Prostate gland (tissue), 2 donors: Measurements from ENCODE around the gene BBS9. TPM values are rescaled to one million over a fixed set of nuclear protein-coding genes. Genes with fewer than 3 reads are reported as not detected.

Experiments
- DNase-seq: peaks from one replicate; pipeline ENCODE4 v3.0.0-alpha.2; 2019; ENCODE audit warnings: low spot score
- H3K27ac ChIP-seq, 2 donors: fragments of 200-600 bp; sonication (generic); 2 replicates each; pipeline ENCODE4 v1.5.1; 2017 to 2019
- H3K27me3 ChIP-seq: fragments of 200-600 bp; sonication (generic); replicated peaks from 2 replicates; pipeline ENCODE4 v1.5.1; 2019; ENCODE audit not compliant: insufficient read depth
- H3K36me3 ChIP-seq, 2 donors: fragments of 200-600 bp; sonication (generic); 1 replicate in 1 of 2; 2 replicates in 1 of 2; pipeline versions ENCODE4 v1.5.1 to v1.8.1; 2017 to 2019
- H3K4me1 ChIP-seq: fragments of 200-600 bp; sonication (generic); replicated peaks from 2 replicates; pipeline ENCODE4 v1.5.1; 2019
- H3K4me3 ChIP-seq, 2 donors: fragments of 200-600 bp; sonication (generic); 2 replicates each; pipeline ENCODE4 v1.5.1; 2017 to 2019
- H3K9me3 ChIP-seq: fragments of 200-600 bp; sonication (generic); 2 replicates; pipeline ENCODE4 v1.5.1; 2017
- POLR2A ChIP-seq: fragments of 450-650 bp; IDR thresholded peaks from one replicate; pipeline ENCODE4 v1.6.1; 2016; ENCODE audit warnings: antibody characterized with exemption, mild to moderate bottlenecking
- POLR2AphosphoS5 ChIP-seq: sonication (generic); formaldehyde crosslinking; IDR thresholded peaks from one replicate; pipeline ENCODE4 v1.6.1; 2017; ENCODE audit warnings: antibody characterized with exemption
- WGBS: methylation state at CpG from one replicate; pipeline ENCODE4 v1.1.5; 2018; 5-methylcytosine and 5-hydroxymethylcytosine counted together
- intact Hi-C: fragments of 100-400 bp; cut with DNase I; formaldehyde crosslinking; loops from one replicate; pipeline ENCODE4 v1.14.2; 2022
- total RNA-seq, 2 donors: library from RNA; depleted of rRNA; stranded (reverse); fragments of >200 nt; gene quantifications; one replicate each; pipeline ENCODE4 v1.1.0, GENCODE V29; 2016
- TF ChIP-seq, protein P1 (sequence below), 4 experiments: fragments of 200-600 bp in 2 of 4; fragments of 450-650 bp in 2 of 4; sonication (generic) in 2 of 4; IDR thresholded peaks; 1 replicate in 3 of 4; 2 replicates in 1 of 4; pipeline ENCODE4 v1.5.1; 2016 to 2019; ENCODE audit warnings: antibody characterized with exemption in 4 of 4, mild to moderate bottlenecking in 2 of 4, moderate library complexity in 2 of 4

Gene BBS9
- total RNA-seq, 2 donors from 2014 or later = 19.6 to 36.8 TPM

DNA sequence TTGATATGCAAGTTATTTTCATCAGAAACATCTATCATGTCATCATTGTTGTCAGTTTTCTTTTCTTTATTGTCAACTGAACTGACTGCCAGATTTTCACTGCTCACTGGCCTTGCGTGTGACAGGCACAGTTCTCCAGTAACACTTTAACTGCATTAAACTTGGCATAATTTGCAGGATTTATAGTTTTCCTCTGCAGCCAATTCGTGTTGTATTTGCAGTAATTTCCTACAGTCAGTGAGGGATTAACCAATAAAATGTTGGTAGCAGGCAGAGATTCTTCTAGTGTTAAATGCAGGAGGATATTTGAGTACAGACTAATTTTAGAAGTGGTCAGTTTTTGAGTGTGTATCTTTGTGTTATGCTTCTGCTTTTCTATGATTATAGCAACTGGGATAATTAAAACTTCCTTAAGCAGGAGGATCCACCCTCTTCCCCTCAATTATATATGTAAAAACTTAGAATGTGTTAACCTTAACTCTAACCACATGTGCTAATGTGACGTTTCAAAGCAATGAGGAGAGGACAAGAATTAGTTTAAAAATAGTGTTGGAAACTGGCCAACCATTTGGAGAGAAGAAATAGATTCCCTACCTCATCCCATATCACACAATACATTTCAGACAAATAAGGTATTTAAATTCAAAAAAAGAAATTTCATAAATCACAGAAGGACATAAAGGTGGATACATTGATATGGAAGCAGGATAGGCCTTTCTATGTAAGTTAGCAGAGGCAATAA lies 410.5 kb downstream of the BBS9 start:
- H3K27me3 ChIP-seq = no peaks in the 10 kb centered on the region
- TF ChIP-seq POLR2A (no peak), POLR2AphosphoS5 (no peak)
- TF ChIP-seq, protein P1, sequence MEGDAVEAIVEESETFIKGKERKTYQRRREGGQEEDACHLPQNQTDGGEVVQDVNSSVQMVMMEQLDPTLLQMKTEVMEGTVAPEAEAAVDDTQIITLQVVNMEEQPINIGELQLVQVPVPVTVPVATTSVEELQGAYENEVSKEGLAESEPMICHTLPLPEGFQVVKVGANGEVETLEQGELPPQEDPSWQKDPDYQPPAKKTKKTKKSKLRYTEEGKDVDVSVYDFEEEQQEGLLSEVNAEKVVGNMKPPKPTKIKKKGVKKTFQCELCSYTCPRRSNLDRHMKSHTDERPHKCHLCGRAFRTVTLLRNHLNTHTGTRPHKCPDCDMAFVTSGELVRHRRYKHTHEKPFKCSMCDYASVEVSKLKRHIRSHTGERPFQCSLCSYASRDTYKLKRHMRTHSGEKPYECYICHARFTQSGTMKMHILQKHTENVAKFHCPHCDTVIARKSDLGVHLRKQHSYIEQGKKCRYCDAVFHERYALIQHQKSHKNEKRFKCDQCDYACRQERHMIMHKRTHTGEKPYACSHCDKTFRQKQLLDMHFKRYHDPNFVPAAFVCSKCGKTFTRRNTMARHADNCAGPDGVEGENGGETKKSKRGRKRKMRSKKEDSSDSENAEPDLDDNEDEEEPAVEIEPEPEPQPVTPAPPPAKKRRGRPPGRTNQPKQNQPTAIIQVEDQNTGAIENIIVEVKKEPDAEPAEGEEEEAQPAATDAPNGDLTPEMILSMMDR (IDR thresholded peaks at IDR 0.05) = no peak
- no peaks in the 10 kb centered on the region for H3K4me1 ChIP-seq
- no peaks in the 10 kb centered on the region for H3K9me3 ChIP-seq
- no peak overlapping the region for H3K27ac ChIP-seq
- H3K4me3 ChIP-seq = no peak overlapping the region
- no peak for DNase-seq
- intact Hi-C loops = no loop called here
- 49% methylated on average over 3 of the region's 3 CpGs for WGBS
- no peaks in the 10 kb centered on the region for H3K36me3 ChIP-seq

DNA sequence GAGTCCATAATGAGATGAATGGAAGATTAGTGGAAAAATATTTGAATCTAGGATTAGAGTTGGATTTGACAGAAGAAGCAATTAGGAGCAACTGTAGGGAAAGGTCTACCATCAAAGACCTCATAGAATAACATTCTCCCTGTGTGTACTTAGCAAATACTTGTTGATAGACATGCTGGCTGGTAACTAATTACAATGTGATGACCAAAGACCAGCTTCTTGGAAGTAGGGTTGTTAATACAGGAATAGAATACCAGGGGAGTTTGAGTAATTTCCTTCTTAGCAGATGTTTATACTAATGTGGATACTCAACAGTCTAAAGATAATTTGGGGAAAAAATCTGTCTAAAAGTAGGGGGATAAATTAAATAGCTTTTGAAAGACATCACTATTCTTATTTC lies 418.5 kb downstream of the BBS9 start:
- no peaks in the 10 kb centered on the region for H3K4me1 ChIP-seq
- no peak for DNase-seq
- no peak overlapping the region for H3K27ac ChIP-seq
- no peaks in the 10 kb centered on the region for H3K9me3 ChIP-seq
- TF ChIP-seq POLR2A (no peak), POLR2AphosphoS5 (no peak)
- TF ChIP-seq, protein P1 (IDR thresholded peaks at IDR 0.05) = no peak
- no peaks in the 10 kb centered on the region for H3K27me3 ChIP-seq
- H3K4me3 ChIP-seq = no peak overlapping the region
- intact Hi-C loops = no loop called here
- no peaks in the 10 kb centered on the region for H3K36me3 ChIP-seq

DNA sequence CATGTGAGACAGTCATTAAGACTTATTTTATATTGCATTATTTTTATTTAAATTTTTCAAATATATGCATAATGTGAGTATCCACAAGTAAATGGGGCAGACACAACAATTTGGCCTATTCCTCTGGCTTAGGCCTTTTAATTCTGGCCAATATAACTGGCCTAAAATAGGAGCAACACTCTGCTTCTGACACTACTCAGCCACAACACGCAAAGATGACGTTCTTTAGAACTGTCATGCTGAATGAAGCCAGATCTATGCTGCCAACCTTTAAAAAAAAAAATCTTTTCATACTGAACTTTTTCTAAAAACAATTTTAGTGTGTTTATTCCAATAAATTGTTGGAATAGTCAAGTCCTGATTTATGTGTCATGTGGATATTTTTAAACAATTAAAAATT lies 421.0 kb downstream of the BBS9 start:
- H3K4me1 ChIP-seq = no peaks in the 10 kb centered on the region
- no peak for DNase-seq
- no peak overlapping the region for H3K27ac ChIP-seq
- WGBS = 70% methylated on average over 2 of the region's 2 CpGs
- intact Hi-C loops = no loop called here
- H3K4me3 ChIP-seq = no peak overlapping the region
- H3K36me3 ChIP-seq = no peaks in the 10 kb centered on the region
- no peaks in the 10 kb centered on the region for H3K27me3 ChIP-seq
- H3K9me3 ChIP-seq = no peaks in the 10 kb centered on the region
- TF ChIP-seq, protein P1 (IDR thresholded peaks at IDR 0.05) = no peak
- TF ChIP-seq POLR2AphosphoS5 = no peak
- no peak for TF ChIP-seq POLR2A

DNA sequence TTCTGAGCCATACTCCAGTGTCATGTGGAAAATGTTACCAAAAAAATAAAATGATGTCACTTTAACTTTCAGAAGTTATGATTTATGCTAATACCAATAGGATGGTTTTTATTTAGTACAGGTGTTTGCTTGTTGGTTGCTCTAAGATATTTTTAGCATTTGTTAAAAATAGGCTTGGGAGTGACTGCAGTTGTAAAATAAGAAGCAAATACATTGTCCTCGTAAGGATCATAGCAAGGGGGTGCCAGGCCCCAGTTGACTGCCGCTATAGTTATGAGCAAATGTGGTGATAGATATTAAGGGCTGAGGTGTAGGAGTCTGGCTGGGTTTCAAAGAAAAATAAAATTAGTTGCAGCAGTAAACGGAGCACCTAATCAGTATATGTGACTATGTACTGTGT lies 421.6 kb downstream of the BBS9 start:
- H3K36me3 ChIP-seq = no peaks in the 10 kb centered on the region
- no peak for TF ChIP-seq POLR2A
- TF ChIP-seq, protein P1 (IDR thresholded peaks at IDR 0.05) = no peak
- no peak for TF ChIP-seq POLR2AphosphoS5
- DNase-seq = no peak
- no peaks in the 10 kb centered on the region for H3K4me1 ChIP-seq
- no peaks in the 10 kb centered on the region for H3K27me3 ChIP-seq
- no peaks in the 10 kb centered on the region for H3K9me3 ChIP-seq
- no peak overlapping the region for H3K4me3 ChIP-seq
- intact Hi-C loops = no loop called here
- 78% methylated on average over 3 of the region's 3 CpGs for WGBS
- no peak overlapping the region for H3K27ac ChIP-seq

DNA sequence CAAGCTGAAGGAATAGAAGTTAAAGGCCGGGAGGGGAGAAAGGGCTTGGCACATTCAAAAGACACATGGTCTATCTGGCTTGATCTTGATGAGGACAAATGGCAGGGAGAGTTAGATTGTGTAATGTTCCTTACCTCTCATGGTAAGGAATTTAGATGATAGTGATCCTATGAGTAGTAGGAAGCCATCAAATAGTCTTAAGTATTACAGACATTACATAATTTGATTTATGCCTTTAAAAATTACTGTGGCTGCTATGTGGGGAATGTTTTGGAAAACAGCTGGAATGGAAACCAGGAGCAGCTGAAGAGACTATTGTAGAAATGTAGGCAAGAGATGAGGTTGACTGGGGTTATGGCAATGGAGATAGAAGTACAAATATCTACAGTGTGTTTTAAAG lies 424.7 kb downstream of the BBS9 start:
- 27% methylated on average over 1 of the region's 1 CpG for WGBS
- Histone ChIP-seq H3K27ac (no peak overlapping the region), H3K27me3 (no peaks in the 10 kb centered on the region), H3K4me1 (no peaks in the 10 kb centered on the region), H3K9me3 (no peaks in the 10 kb centered on the region), H3K36me3 (no peaks in the 10 kb centered on the region), H3K4me3 (no peak overlapping the region)
- TF ChIP-seq POLR2A (no peak), POLR2AphosphoS5 (no peak)
- TF ChIP-seq, protein P1 (IDR thresholded peaks at IDR 0.05) = no peak
- no peak for DNase-seq
- intact Hi-C loops = no loop called here
